ENCODE data around the gene SMAD9. TPM values are rescaled to one million over a fixed set of nuclear protein-coding genes. Genes with fewer than 3 reads are reported as not detected.

The SMAD9 gene
- total RNA-seq, 1 donor from 2014 or later: 0.26 TPM

- no peaks in the 10 kb centered on the region for H3K9me3 Mint-ChIP-seq (ENCODE audit: unreplicated experiment)
- no peak overlapping the region for H3K27ac Mint-ChIP-seq (ENCODE audit: unreplicated experiment)
- H3K4me3 Mint-ChIP-seq (ENCODE audit: unreplicated experiment): no peak overlapping the region
- H3K27me3 Mint-ChIP-seq (ENCODE audit: unreplicated experiment): peaks cover 2% of the 10 kb centered on the region
- no peak for TF ChIP-seq CTCF (IDR thresholded peaks at IDR 0.05; ENCODE audit: unreplicated experiment)
- DNase-seq (ENCODE audit: low spot score): no peak
- peaks cover 11% of the 10 kb centered on the region for H3K4me1 Mint-ChIP-seq (ENCODE audit: unreplicated experiment)
- H3K36me3 Mint-ChIP-seq (ENCODE audit: low read depth, unreplicated experiment): no peaks in the 10 kb centered on the region
Measured at GRCh38 chr13:36862002-36862685, 57.9 kb downstream of the SMAD9 start.

GRCh38 chr13:36859259-36859658 is 60.8 kb downstream of the SMAD9 start:
- DNase-seq (ENCODE audit: low spot score): no peak

GRCh38 chr13:36858290-36858689 is 61.7 kb downstream of the SMAD9 start:
- Mint-ChIP-seq H3K4me1 (ENCODE audit: unreplicated experiment) (peaks cover 11% of the 10 kb centered on the region), H3K36me3 (ENCODE audit: low read depth, unreplicated experiment) (no peaks in the 10 kb centered on the region), H3K4me3 (ENCODE audit: unreplicated experiment) (no peak overlapping the region), H3K27me3 (ENCODE audit: unreplicated experiment) (peaks cover 4% of the 10 kb centered on the region), H3K27ac (ENCODE audit: unreplicated experiment) (no peak overlapping the region), H3K9me3 (ENCODE audit: unreplicated experiment) (no peaks in the 10 kb centered on the region)
- peak; percentile 14 for DNase-seq (ENCODE audit: low spot score)
- TF ChIP-seq CTCF (IDR thresholded peaks at IDR 0.05; ENCODE audit: unreplicated experiment): peak; percentile 49

More at GRCh38 chr13:36859259-36859658, 60.8 kb downstream of the SMAD9 start:
- H3K9me3 Mint-ChIP-seq (ENCODE audit: unreplicated experiment): no peaks in the 10 kb centered on the region
- no peak for TF ChIP-seq CTCF (IDR thresholded peaks at IDR 0.05; ENCODE audit: unreplicated experiment)
- peaks cover 11% of the 10 kb centered on the region for H3K4me1 Mint-ChIP-seq (ENCODE audit: unreplicated experiment)
- peaks cover 4% of the 10 kb centered on the region for H3K27me3 Mint-ChIP-seq (ENCODE audit: unreplicated experiment)
- no peak overlapping the region for H3K4me3 Mint-ChIP-seq (ENCODE audit: unreplicated experiment)
- no peaks in the 10 kb centered on the region for H3K36me3 Mint-ChIP-seq (ENCODE audit: low read depth, unreplicated experiment)
- no peak overlapping the region for H3K27ac Mint-ChIP-seq (ENCODE audit: unreplicated experiment)

- H3K36me3 Mint-ChIP-seq (ENCODE audit: low read depth, unreplicated experiment): no peaks in the 10 kb centered on the region
- peaks cover 6% of the 10 kb centered on the region for H3K4me1 Mint-ChIP-seq (ENCODE audit: unreplicated experiment)
- no peak for DNase-seq (ENCODE audit: low spot score)
- H3K4me3 Mint-ChIP-seq (ENCODE audit: unreplicated experiment): no peak overlapping the region
- no peak for TF ChIP-seq CTCF (IDR thresholded peaks at IDR 0.05; ENCODE audit: unreplicated experiment)
- no peak overlapping the region for H3K27ac Mint-ChIP-seq (ENCODE audit: unreplicated experiment)
- H3K9me3 Mint-ChIP-seq (ENCODE audit: unreplicated experiment): no peaks in the 10 kb centered on the region
- H3K27me3 Mint-ChIP-seq (ENCODE audit: unreplicated experiment): peaks cover 3% of the 10 kb centered on the region
Measured at GRCh38 chr13:36857253-36857652, 62.8 kb downstream of the SMAD9 start.

GRCh38 chr13:36850790-36851438 is 69.1 kb downstream of the SMAD9 start:
- no peaks in the 10 kb centered on the region for H3K27me3 Mint-ChIP-seq (ENCODE audit: unreplicated experiment)

More at GRCh38 chr13:36850790-36851438, 69.1 kb downstream of the SMAD9 start:
- Mint-ChIP-seq H3K9me3 (ENCODE audit: unreplicated experiment) (peaks cover 3% of the 10 kb centered on the region), H3K4me3 (ENCODE audit: unreplicated experiment) (peak overlapping the region; percentile 60), H3K27ac (ENCODE audit: unreplicated experiment) (no peak overlapping the region), H3K4me1 (ENCODE audit: unreplicated experiment) (no peaks in the 10 kb centered on the region), H3K36me3 (ENCODE audit: low read depth, unreplicated experiment) (no peaks in the 10 kb centered on the region)
- peak; percentile 58 for TF ChIP-seq CTCF (IDR thresholded peaks at IDR 0.05; ENCODE audit: unreplicated experiment)
- DNase-seq (ENCODE audit: low spot score): peak; percentile 53

Data from endothelial cell (in vitro differentiated cells).